ENCODE measurements around the gene FAM53A. TPM values are rescaled to one million over a fixed set of nuclear protein-coding genes. Genes with fewer than 3 reads are reported as not detected.
A peak's percentile ranks its signal among the peaks of the same experiment; 100 is the strongest.

Gene FAM53A
- total and polyA plus RNA-seq, 8 donors, result 0.73 to 2.8 (median 1.8) TPM; not detected in 4

DNA sequence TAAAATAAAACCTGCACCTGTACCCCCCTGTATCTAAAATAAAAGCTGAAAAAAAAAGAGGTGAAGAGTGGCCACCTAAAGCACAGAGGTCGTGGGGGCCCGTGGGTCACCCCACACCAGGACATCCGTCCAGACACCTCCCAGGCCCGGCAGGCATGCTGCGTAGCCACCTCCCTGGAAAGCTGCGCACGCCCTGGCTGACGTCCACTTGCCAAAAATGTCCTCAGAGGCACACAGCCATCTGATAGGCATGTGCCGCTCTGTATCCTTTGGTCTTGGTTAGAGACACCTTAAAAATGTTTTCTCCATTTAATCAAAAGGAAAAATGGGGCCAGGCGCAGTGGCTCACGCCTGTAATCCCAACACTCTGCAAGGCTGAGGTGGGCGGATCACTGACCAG, 17.7 kb downstream of the FAM53A start:
- peaks cover 0 to 6% (median 2%) of the 10 kb centered on the region in 4 donors for H3K4me1 ChIP-seq
- H3K27me3 ChIP-seq, result no peaks in the 10 kb centered on the region
- H3K4me3 ChIP-seq, result no peak overlapping the region
- DNase-seq, result peak in 1 of 2 donors; percentile 42
- H3K36me3 ChIP-seq, result no peaks in the 10 kb centered on the region
- no peaks in the 10 kb centered on the region for H3K9me3 ChIP-seq
- no peak overlapping the region for H3K27ac ChIP-seq
- 34 to 60% (median 49%) methylated on average over 11 to 12 of the region's 12 CpGs for WGBS, 5 donors
- intact Hi-C loops (cut with DNase I; ENCODE audit: low total_unique reads), result no loop called here
- TF ChIP-seq EP300 (IDR thresholded peaks at IDR 0.05), result no peak
- TF ChIP-seq, protein P1, sequence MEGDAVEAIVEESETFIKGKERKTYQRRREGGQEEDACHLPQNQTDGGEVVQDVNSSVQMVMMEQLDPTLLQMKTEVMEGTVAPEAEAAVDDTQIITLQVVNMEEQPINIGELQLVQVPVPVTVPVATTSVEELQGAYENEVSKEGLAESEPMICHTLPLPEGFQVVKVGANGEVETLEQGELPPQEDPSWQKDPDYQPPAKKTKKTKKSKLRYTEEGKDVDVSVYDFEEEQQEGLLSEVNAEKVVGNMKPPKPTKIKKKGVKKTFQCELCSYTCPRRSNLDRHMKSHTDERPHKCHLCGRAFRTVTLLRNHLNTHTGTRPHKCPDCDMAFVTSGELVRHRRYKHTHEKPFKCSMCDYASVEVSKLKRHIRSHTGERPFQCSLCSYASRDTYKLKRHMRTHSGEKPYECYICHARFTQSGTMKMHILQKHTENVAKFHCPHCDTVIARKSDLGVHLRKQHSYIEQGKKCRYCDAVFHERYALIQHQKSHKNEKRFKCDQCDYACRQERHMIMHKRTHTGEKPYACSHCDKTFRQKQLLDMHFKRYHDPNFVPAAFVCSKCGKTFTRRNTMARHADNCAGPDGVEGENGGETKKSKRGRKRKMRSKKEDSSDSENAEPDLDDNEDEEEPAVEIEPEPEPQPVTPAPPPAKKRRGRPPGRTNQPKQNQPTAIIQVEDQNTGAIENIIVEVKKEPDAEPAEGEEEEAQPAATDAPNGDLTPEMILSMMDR (IDR thresholded peaks at IDR 0.05), result no peak
- no peak for TF ChIP-seq POLR2AphosphoS5 (IDR thresholded peaks at IDR 0.05)
- no peak for TF ChIP-seq POLR2A (IDR thresholded peaks at IDR 0.05)

DNA sequence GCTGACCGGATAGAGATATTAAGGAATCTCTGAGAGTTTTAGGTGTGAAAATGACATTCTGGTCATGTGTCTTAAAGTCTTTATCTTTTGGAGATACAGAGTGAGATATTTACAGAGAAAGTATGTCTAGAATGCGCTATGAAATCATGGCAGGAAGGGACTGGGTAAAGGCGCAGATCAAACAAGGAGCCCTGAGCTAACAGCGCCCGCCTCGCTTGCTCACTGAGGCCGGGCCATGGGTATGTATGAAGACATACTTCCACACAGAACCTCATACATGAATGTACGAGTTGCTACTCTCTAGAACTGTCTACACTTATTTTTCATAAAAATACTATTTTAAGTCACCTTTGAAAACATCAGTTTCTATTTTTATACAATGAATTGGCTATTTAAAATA, 20.0 kb downstream of the FAM53A start:
- TF ChIP-seq POLR2A (IDR thresholded peaks at IDR 0.05), result no peak
- TF ChIP-seq POLR2AphosphoS5 (IDR thresholded peaks at IDR 0.05), result no peak
- TF ChIP-seq, protein P1 (IDR thresholded peaks at IDR 0.05), result no peak
- no peak for TF ChIP-seq EP300 (IDR thresholded peaks at IDR 0.05)
- Histone ChIP-seq H3K9me3 (no peaks in the 10 kb centered on the region), H3K27ac (no peak overlapping the region), H3K4me1 (peaks cover 0 to 6% (median 2%) of the 10 kb centered on the region in 4 donors), H3K4me3 (no peak overlapping the region), H3K27me3 (no peaks in the 10 kb centered on the region), H3K36me3 (no peaks in the 10 kb centered on the region)
- intact Hi-C loops (cut with DNase I; ENCODE audit: low total_unique reads), result no loop called here
- 70 to 89% (median 82%) methylated on average over 8 of the region's 8 CpGs for WGBS, 5 donors
- no peak for DNase-seq

DNA sequence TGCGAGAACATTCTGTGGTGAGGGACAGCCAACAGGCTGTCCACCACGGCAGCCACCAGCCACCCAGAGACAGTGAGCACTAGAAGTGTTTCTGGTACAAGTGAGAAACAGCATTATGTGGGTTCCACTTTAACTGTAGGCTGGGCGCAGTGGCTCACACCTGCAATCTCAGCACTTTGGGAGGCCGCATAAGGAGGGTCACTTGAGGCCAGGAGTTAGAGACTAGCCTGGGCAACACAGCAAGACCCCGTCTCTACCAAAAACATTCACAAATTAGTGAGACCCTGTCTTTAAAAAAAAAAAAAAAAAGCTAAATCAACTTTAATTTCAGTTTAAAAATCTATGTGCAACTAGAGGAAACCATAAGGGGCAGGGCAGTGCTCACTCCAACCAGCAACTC, 20.6 kb downstream of the FAM53A start:
- H3K27ac ChIP-seq, result no peak overlapping the region
- TF ChIP-seq POLR2AphosphoS5 (IDR thresholded peaks at IDR 0.05), result no peak
- no peak for TF ChIP-seq EP300 (IDR thresholded peaks at IDR 0.05)
- TF ChIP-seq, protein P1 (IDR thresholded peaks at IDR 0.05), result no peak
- no peak for TF ChIP-seq POLR2A (IDR thresholded peaks at IDR 0.05)
- H3K9me3 ChIP-seq, result no peaks in the 10 kb centered on the region
- no peak overlapping the region for H3K4me3 ChIP-seq
- DNase-seq, result no peak
- no peaks in the 10 kb centered on the region for H3K36me3 ChIP-seq
- intact Hi-C loops (cut with DNase I; ENCODE audit: low total_unique reads), result no loop called here
- H3K4me1 ChIP-seq, result peaks cover 0 to 6% (median 2%) of the 10 kb centered on the region in 4 donors
- 93 to 97% (median 95%) methylated on average over 5 of the region's 5 CpGs for WGBS, 5 donors
- H3K27me3 ChIP-seq, result no peaks in the 10 kb centered on the region

DNA sequence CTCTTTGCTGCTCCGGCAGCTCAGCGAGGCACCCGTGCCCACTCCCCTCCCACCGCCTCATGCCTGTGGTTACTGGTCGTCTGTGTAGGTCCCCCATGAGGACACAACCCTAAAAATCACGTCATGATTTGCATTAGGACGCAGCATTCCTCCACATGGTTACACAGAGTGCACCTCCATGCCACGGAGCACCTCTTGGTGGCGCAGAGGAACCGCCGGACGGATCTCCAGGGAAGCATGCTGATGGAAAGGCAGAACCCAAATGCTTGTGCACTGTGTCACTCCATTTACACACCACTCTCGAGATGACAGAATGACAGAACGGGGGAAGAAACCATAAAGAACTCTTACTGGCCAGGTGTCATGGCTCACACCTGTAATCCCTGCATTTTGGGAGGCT, 22.4 kb downstream of the FAM53A start:
- intact Hi-C loops (cut with DNase I; ENCODE audit: low total_unique reads), result no loop called here
- H3K4me1 ChIP-seq, result peaks cover 0 to 5% (median 2%) of the 10 kb centered on the region in 4 donors
- no peak overlapping the region for H3K4me3 ChIP-seq
- WGBS, 5 donors, result 87 to 94% (median 90%) methylated on average over 14 of the region's 14 CpGs
- DNase-seq, result no peak
- no peaks in the 10 kb centered on the region for H3K9me3 ChIP-seq
- no peak overlapping the region for H3K27ac ChIP-seq
- no peaks in the 10 kb centered on the region for H3K27me3 ChIP-seq
- H3K36me3 ChIP-seq, result peaks cover 0 to 4% (median 3%) of the 10 kb centered on the region in 4 donors
- TF ChIP-seq POLR2A (IDR thresholded peaks at IDR 0.05) (no peak), EP300 (IDR thresholded peaks at IDR 0.05) (no peak), POLR2AphosphoS5 (IDR thresholded peaks at IDR 0.05) (no peak)
- TF ChIP-seq, protein P1 (IDR thresholded peaks at IDR 0.05), result no peak
